ENCODE results near the gene ANKS3. TPM values are rescaled to one million over a fixed set of nuclear protein-coding genes. Genes with fewer than 3 reads are reported as not detected.

Gene ANKS3
- polyA plus RNA-seq, 1 donor (not counting 4 experiments of a cell fraction or from before 2014, with no cell fraction given), result 11.7 TPM

DNA sequence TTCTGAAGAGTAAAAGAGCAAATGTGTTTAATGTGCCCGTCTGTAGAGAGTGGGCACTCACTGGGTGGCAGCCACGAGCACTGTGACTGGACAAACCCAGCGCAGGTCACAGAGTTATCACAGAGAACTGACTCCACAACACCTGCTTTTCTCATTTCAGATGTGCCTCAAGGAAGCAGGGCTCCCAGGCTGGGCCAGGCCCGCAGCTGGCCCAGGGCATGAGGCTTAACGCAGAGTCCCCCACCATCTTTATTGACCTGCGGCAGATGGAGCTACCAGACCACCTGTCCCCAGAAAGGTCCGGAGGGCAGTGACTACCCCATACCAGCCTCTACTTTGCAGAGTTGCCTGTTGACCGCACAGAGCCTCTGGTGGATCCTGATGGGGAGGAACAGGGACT, 12.1 kb upstream of the ANKS3 start:
- H3K9ac ChIP-seq (ENCODE audit: control insufficient read depth, extremely low read depth, insufficient read depth, low read length), result no peak overlapping the region
- H3K9me1 ChIP-seq (ENCODE audit: control insufficient read depth, extremely low read depth, insufficient read depth, low read length), result no peaks in the 10 kb centered on the region
- H3K36me3 ChIP-seq (ENCODE audit: control insufficient read depth in 2 of 2, extremely low read depth in 1 of 2, insufficient read depth in 2 of 2, low read length in 2 of 2), result peaks cover 5% of the 10 kb centered on the region in 2 experiments
- FAIRE-seq (no peak), DNase-seq (ENCODE audit: low read depth, low spot score) (no peak)
- dilution Hi-C loops (cut with MboI; ENCODE audit: extremely low pct_ligation_motif_present, low sequenced_read_pairs), result no loop called here
- no peak overlapping the region for H3K4me3 ChIP-seq (ENCODE audit: control insufficient read depth in 2 of 3, extremely low read depth in 1 of 3, insufficient read depth in 2 of 3, low read depth in 1 of 3, low read length in 3 of 3)
- no peaks in the 10 kb centered on the region for H3K27me3 ChIP-seq (ENCODE audit: control insufficient read depth, extremely low read depth, insufficient read depth, low read length)
- no peaks in the 10 kb centered on the region for H3K9me3 ChIP-seq (ENCODE audit: control insufficient read depth, low read depth, low read length)
- TF ChIP-seq, protein P1, sequence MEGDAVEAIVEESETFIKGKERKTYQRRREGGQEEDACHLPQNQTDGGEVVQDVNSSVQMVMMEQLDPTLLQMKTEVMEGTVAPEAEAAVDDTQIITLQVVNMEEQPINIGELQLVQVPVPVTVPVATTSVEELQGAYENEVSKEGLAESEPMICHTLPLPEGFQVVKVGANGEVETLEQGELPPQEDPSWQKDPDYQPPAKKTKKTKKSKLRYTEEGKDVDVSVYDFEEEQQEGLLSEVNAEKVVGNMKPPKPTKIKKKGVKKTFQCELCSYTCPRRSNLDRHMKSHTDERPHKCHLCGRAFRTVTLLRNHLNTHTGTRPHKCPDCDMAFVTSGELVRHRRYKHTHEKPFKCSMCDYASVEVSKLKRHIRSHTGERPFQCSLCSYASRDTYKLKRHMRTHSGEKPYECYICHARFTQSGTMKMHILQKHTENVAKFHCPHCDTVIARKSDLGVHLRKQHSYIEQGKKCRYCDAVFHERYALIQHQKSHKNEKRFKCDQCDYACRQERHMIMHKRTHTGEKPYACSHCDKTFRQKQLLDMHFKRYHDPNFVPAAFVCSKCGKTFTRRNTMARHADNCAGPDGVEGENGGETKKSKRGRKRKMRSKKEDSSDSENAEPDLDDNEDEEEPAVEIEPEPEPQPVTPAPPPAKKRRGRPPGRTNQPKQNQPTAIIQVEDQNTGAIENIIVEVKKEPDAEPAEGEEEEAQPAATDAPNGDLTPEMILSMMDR (optimal IDR thresholded peaks at IDR 0.05 in 1 of 3, IDR thresholded peaks at IDR 0.05 in 1 of 3, conservative IDR thresholded peaks at IDR 0.05 in 1 of 3; ENCODE audit: extremely low read depth in 1 of 3, insufficient read depth in 2 of 3, low read length in 3 of 3), result no peak
- no peak for TF ChIP-seq EZH2 (IDR thresholded peaks at IDR 0.05; ENCODE audit: low read length)
- H3K4me2 ChIP-seq (ENCODE audit: control insufficient read depth, extremely low read depth, insufficient read depth, low read depth, low read length), result no peak overlapping the region
- H3K27ac ChIP-seq (ENCODE audit: control insufficient read depth, insufficient read depth, low read length), result no peak overlapping the region
- no peaks in the 10 kb centered on the region for H4K20me1 ChIP-seq (ENCODE audit: control insufficient read depth, extremely low read depth, insufficient read depth, low read length)
- H3K4me1 ChIP-seq (ENCODE audit: control insufficient read depth, extremely low read depth, insufficient read depth, low read length), result peaks cover 11% of the 10 kb centered on the region
- no peak overlapping the region for H2AFZ ChIP-seq (ENCODE audit: control insufficient read depth, low read length)
- no peaks in the 10 kb centered on the region for H3K79me2 ChIP-seq (ENCODE audit: control insufficient read depth, insufficient read depth, low read length)

DNA sequence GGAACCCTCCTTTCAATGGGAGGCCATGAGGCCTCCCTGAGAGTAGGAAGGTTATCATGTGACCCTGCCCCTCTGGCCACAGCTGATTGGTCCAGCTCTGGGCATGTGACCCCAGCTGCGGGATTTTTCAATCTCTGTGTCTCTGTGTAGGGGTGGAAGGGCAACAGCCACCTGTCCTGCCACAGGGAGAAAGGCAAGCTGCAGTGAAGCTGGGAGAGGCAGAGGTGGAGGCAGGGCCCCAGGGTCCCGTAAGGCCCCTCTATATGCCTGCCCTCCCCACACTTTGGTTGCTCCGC, 11.2 kb upstream of the ANKS3 start:
- Histone ChIP-seq H3K9me1 (ENCODE audit: control insufficient read depth, extremely low read depth, insufficient read depth, low read length) (no peaks in the 10 kb centered on the region), H4K20me1 (ENCODE audit: control insufficient read depth, extremely low read depth, insufficient read depth, low read length) (no peaks in the 10 kb centered on the region), H2AFZ (ENCODE audit: control insufficient read depth, low read length) (no peak overlapping the region), H3K9ac (ENCODE audit: control insufficient read depth, extremely low read depth, insufficient read depth, low read length) (no peak overlapping the region), H3K36me3 (ENCODE audit: control insufficient read depth in 2 of 2, extremely low read depth in 1 of 2, insufficient read depth in 2 of 2, low read length in 2 of 2) (no peaks in the 10 kb centered on the region), H3K4me2 (ENCODE audit: control insufficient read depth, extremely low read depth, insufficient read depth, low read depth, low read length) (no peak overlapping the region), H3K79me2 (ENCODE audit: control insufficient read depth, insufficient read depth, low read length) (no peaks in the 10 kb centered on the region), H3K27me3 (ENCODE audit: control insufficient read depth, extremely low read depth, insufficient read depth, low read length) (no peaks in the 10 kb centered on the region), H3K9me3 (ENCODE audit: control insufficient read depth, low read depth, low read length) (no peaks in the 10 kb centered on the region), H3K27ac (ENCODE audit: control insufficient read depth, insufficient read depth, low read length) (no peak overlapping the region), H3K4me3 (ENCODE audit: control insufficient read depth in 2 of 3, extremely low read depth in 1 of 3, insufficient read depth in 2 of 3, low read depth in 1 of 3, low read length in 3 of 3) (no peak overlapping the region), H3K4me1 (ENCODE audit: control insufficient read depth, extremely low read depth, insufficient read depth, low read length) (peaks cover 11% of the 10 kb centered on the region)
- TF ChIP-seq EZH2 (IDR thresholded peaks at IDR 0.05; ENCODE audit: low read length), result no peak
- TF ChIP-seq, protein P1 (optimal IDR thresholded peaks at IDR 0.05 in 1 of 3, IDR thresholded peaks at IDR 0.05 in 1 of 3, conservative IDR thresholded peaks at IDR 0.05 in 1 of 3; ENCODE audit: extremely low read depth in 1 of 3, insufficient read depth in 2 of 3, low read length in 3 of 3), result no peak
- FAIRE-seq (no peak), DNase-seq (ENCODE audit: low read depth, low spot score) (no peak)
- dilution Hi-C loops (cut with MboI; ENCODE audit: extremely low pct_ligation_motif_present, low sequenced_read_pairs), result no loop called here

Data from keratinocyte (primary cell).